HepG2 (cell line): ENCODE data around the gene RNF213. TPM values are rescaled to one million over a fixed set of nuclear protein-coding genes. Genes with fewer than 3 reads are reported as not detected.

Experiments
- AGO2 ChIP-seq: fragments of 200-400 bp; formaldehyde crosslinking; optimal IDR thresholded peaks from 2 replicates; pipeline ENCODE3; 2017; ENCODE audit warnings: mild to moderate bottlenecking, low read depth, low read length, moderate library complexity
- FOXJ3 ChIP-seq: sonication (generic); formaldehyde crosslinking; IDR thresholded peaks from 2 replicates; pipeline ENCODE4 v1.4.0; 2020; ENCODE audit warnings: missing genetic modification reagents, mild to moderate bottlenecking, borderline replicate concordance
- FOXP1 ChIP-seq, 2 experiments: fragments of 450-650 bp in 1 of 2; IDR thresholded peaks; 2 replicates each; pipeline ENCODE4 v1.6.1; 2017 to 2018; ENCODE audit warnings: antibody characterized with exemption in 1 of 2
- GATA4 ChIP-seq: sonication (generic); IDR thresholded peaks from 2 replicates; pipeline ENCODE4 v1.6.1; 2016; ENCODE audit warnings: antibody characterized with exemption, low read depth, borderline replicate concordance
- HOXA9 ChIP-seq: sonication (generic); formaldehyde crosslinking; IDR thresholded peaks from 2 replicates; pipeline ENCODE4 v1.8.1; 2022; ENCODE audit warnings: missing genetic modification reagents, mild to moderate bottlenecking, moderate library complexity, borderline replicate concordance
- KDM3A ChIP-seq: IDR thresholded peaks from 2 replicates; pipeline ENCODE4 v1.6.1; 2018; ENCODE audit warnings: low read depth, missing compliant biosample characterization
- MNT ChIP-seq: fragments of 450-650 bp; IDR thresholded peaks from 2 replicates; pipeline ENCODE4 v1.6.1; 2016
- MYC ChIP-seq: sonication (generic); formaldehyde crosslinking; IDR thresholded peaks from 2 replicates; pipeline ENCODE4 v1.9.0; 2021; ENCODE audit warnings: missing genetic modification reagents, borderline replicate concordance
- PAX8 ChIP-seq: sonication (generic); formaldehyde crosslinking; IDR thresholded peaks from 2 replicates; pipeline ENCODE4 v1.8.0; 2022; ENCODE audit warnings: mild to moderate bottlenecking, missing genetic modification reagents, borderline replicate concordance
- POLR2A ChIP-seq, 2 experiments: IDR thresholded peaks; 2 replicates each; pipeline ENCODE4 v1.6.1; 2011; ENCODE audit warnings: low read depth in 2 of 2, low read length in 2 of 2, mild to moderate bottlenecking in 1 of 2, moderate library complexity in 1 of 2; ENCODE audit not compliant: insufficient read depth in 1 of 2
- RFX5 ChIP-seq: IDR thresholded peaks from 2 replicates; pipeline ENCODE4 v1.6.1; 2011; ENCODE audit warnings: low read depth, low read length, improper control_type of control experiment
- SALL1 ChIP-seq: sonication (generic); formaldehyde crosslinking; IDR thresholded peaks from 2 replicates; pipeline ENCODE4 v1.8.0; 2022; ENCODE audit warnings: mild to moderate bottlenecking, missing genetic modification reagents
- ZNF205 ChIP-seq: IDR thresholded peaks from 2 replicates; pipeline ENCODE4 v1.6.1; 2018; ENCODE audit warnings: missing biosample characterization, missing genetic modification reagents
- ZNF276 ChIP-seq: sonication (generic); formaldehyde crosslinking; IDR thresholded peaks from 2 replicates; pipeline ENCODE4 v1.4.0; 2020; ENCODE audit warnings: mild to moderate bottlenecking, low read depth, missing genetic modification reagents
- ZNF280B ChIP-seq: sonication (generic); formaldehyde crosslinking; IDR thresholded peaks from 2 replicates; pipeline ENCODE4 v1.5.0; 2020; ENCODE audit warnings: missing genetic modification reagents, mild to moderate bottlenecking, borderline replicate concordance
- ZNF432 ChIP-seq: sonication (generic); formaldehyde crosslinking; IDR thresholded peaks from 2 replicates; pipeline ENCODE4 v1.5.0; 2020; ENCODE audit warnings: missing genetic modification reagents, mild to moderate bottlenecking, borderline replicate concordance
- ZNF550 ChIP-seq: sonication (generic); formaldehyde crosslinking; IDR thresholded peaks from 2 replicates; pipeline ENCODE4 v1.4.0; 2020; ENCODE audit warnings: mild to moderate bottlenecking, missing genetic modification reagents, borderline replicate concordance
- ZNF576 ChIP-seq: sonication (generic); formaldehyde crosslinking; IDR thresholded peaks from 2 replicates; pipeline ENCODE4 v1.4.0; 2020; ENCODE audit warnings: mild to moderate bottlenecking, missing genetic modification reagents
- ZNF781 ChIP-seq: sonication (generic); formaldehyde crosslinking; IDR thresholded peaks from 2 replicates; pipeline ENCODE4 v1.5.1; 2020; ENCODE audit warnings: borderline replicate concordance, mild to moderate bottlenecking, missing genetic modification reagents; ENCODE audit errors: not compliant biosample characterization
- polyA plus RNA-seq, 8 experiments: library from polyadenylated mRNA; depleted of rRNA in 3 of 8; stranded (reverse) in 7 of 8; unstranded in 1 of 8; fragments of >200 nt; fragmentation: Illumina TruSeq in 4 of 8; extraction: Trizol in 4 of 8; gene quantifications; 2 replicates each; pipeline versions ENCODE4 v1.2.1 to v1.2.3, GENCODE V29; 2011 to 2016; ENCODE audit warnings: low read depth in 4 of 8, missing spikeins in 1 of 8, mixed read lengths in 1 of 8; ENCODE audit not compliant: insufficient read depth in 1 of 8
- total RNA-seq, 5 experiments: library from RNA; depleted of rRNA; stranded (reverse); fragments of >200 nt; fragmentation: Illumina TruSeq; extraction: Trizol; gene quantifications; 2 replicates each; pipeline ENCODE4 v1.2.3, GENCODE V29; 2016; ENCODE audit warnings: low read depth in 1 of 5
- TF ChIP-seq, protein P1 (sequence below): sonication (generic); formaldehyde crosslinking; IDR thresholded peaks from 2 replicates; pipeline ENCODE4 v1.4.0; 2020; ENCODE audit warnings: mild to moderate bottlenecking, missing genetic modification reagents, borderline replicate concordance
- TF ChIP-seq, protein P2 (sequence below): IDR thresholded peaks from 2 replicates; pipeline ENCODE4 v1.6.1; 2016; ENCODE audit warnings: mild to moderate bottlenecking

The RNF213 gene
- total and polyA plus RNA-seq, 2 of the 13 experiments (the other 11 are each of a cell fraction or from before 2014, with no cell fraction given), result 38.6 to 38.7 TPM

DNA sequence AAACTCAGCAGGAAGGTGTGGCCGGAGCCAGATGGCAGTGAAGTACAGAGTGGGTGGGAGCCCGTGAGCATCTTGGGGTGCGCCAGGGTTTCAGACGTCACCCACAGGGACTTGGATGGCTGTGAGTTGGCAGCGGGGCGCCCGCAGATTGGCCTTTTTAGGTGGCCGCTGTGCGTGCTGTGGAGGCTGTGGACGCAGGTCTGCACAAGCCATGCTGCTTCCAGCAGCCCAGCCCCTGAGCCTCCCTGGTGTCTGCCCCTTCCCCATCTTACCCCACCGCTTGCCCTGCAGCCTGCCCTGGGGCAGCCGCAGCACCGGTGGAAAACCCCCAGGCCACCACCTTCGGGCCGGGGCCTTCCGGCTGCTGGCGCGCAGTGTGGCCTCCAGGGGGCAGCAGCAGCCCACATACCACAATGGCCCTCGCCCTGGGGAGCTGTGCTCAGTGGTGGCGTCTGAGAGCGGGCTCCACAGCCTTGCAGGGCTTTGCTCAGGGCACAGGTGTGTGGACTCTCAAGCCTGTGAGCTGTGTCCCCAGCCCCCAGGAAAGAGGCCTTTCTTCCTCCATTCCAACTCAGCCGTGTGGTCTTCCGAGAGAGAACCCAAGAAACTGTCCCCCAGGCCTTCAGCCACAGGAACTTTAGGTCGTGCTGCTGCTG is 166.1 kb downstream of the RNF213 start (continued):
- TF ChIP-seq ZNF205 (CRISPR knock-in tag), result no peak
- 0 out of 2 replicates have a peak, but pooled peaks have one; percentile 64 for TF ChIP-seq KDM3A
- TF ChIP-seq MYC (CRISPR knock-in tag), result no peak
- no peak for TF ChIP-seq MNT
- TF ChIP-seq HOXA9, result no peak
- peak; percentile 48 for TF ChIP-seq AGO2
- TF ChIP-seq ZNF781 (CRISPR knock-in tag), result no peak
- no peak for TF ChIP-seq ZNF576
- peak; percentile 69; the same call in 1 of the 2 replicates for TF ChIP-seq ZNF550 (CRISPR knock-in tag)
- no peak for TF ChIP-seq PAX8
- no peak for TF ChIP-seq FOXJ3
- no peak for TF ChIP-seq POLR2A (IDR thresholded peaks at IDR 0.05; ENCODE audit: insufficient read depth in 1 of 2, low read depth in 2 of 2, low read length in 2 of 2)
- TF ChIP-seq ZNF432 (CRISPR knock-in tag), result no peak
- TF ChIP-seq SALL1 (CRISPR knock-in tag), result peak; percentile 82
- no peak for TF ChIP-seq GATA4
- TF ChIP-seq, protein P1, sequence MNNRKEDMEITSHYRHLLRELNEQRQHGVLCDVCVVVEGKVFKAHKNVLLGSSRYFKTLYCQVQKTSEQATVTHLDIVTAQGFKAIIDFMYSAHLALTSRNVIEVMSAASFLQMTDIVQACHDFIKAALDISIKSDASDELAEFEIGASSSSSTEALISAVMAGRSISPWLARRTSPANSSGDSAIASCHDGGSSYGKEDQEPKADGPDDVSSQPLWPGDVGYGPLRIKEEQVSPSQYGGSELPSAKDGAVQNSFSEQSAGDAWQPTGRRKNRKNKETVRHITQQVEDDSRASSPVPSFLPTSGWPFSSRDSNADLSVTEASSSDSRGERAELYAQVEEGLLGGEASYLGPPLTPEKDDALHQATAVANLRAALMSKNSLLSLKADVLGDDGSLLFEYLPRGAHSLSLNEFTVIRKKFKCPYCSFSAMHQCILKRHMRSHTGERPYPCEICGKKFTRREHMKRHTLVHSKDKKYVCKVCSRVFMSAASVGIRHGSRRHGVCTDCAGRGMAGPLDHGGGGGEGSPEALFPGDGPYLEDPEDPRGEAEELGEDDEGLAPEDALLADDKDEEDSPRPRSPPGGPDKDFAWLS (CRISPR knock-in tag), result no peak
- TF ChIP-seq, protein P2, sequence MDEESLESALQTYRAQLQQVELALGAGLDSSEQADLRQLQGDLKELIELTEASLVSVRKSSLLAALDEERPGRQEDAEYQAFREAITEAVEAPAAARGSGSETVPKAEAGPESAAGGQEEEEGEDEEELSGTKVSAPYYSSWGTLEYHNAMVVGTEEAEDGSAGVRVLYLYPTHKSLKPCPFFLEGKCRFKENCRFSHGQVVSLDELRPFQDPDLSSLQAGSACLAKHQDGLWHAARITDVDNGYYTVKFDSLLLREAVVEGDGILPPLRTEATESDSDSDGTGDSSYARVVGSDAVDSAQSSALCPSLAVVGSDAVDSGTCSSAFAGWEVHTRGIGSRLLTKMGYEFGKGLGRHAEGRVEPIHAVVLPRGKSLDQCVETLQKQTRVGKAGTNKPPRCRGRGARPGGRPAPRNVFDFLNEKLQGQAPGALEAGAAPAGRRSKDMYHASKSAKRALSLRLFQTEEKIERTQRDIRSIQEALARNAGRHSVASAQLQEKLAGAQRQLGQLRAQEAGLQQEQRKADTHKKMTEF, result peak; percentile 64
- no peak for TF ChIP-seq FOXP1 (IDR thresholded peaks at IDR 0.05)
- TF ChIP-seq FOXP1 (CRISPR knock-in tag; IDR thresholded peaks at IDR 0.05), result no peak
- TF ChIP-seq ZNF276 (CRISPR knock-in tag), result no peak
- no peak for TF ChIP-seq ZNF280B (CRISPR knock-in tag)
- no peak for TF ChIP-seq RFX5
